Neural progenitor cell (in vitro differentiated cells): ENCODE measurements around the gene HLTF. TPM values are rescaled to one million over a fixed set of nuclear protein-coding genes. Genes with fewer than 3 reads are reported as not detected.

Experiments used
- DNase-seq: peaks from one replicate; pipeline ENCODE4 v3.0.0-alpha.2; 2016; ENCODE audit warnings: low spot score
- H2AFZ ChIP-seq: fragments of 200-600 bp; sonication (generic); replicated peaks from 2 replicates; pipeline ENCODE4 v1.6.1; 2016; ENCODE audit warnings: antibody characterized with exemption
- H3F3A ChIP-seq: fragments of 200-600 bp; sonication (generic); 2 replicates; pipeline ENCODE4 v1.6.1; 2016; ENCODE audit warnings: antibody characterized with exemption, low read depth
- H3K27ac ChIP-seq: fragments of 200-600 bp; sonication (generic); 2 replicates; pipeline ENCODE4 v1.5.1; 2016; ENCODE audit warnings: mild to moderate bottlenecking
- H3K27me3 ChIP-seq: fragments of 200-600 bp; sonication (generic); 2 replicates; pipeline ENCODE4 v1.6.1; 2016; ENCODE audit warnings: mild to moderate bottlenecking, moderate library complexity
- H3K36me3 ChIP-seq: fragments of 200-600 bp; sonication (generic); 2 replicates; pipeline ENCODE4 v1.5.1; 2016
- H3K4me1 ChIP-seq: fragments of 200-600 bp; sonication (generic); 2 replicates; pipeline ENCODE4 v1.6.1; 2016; ENCODE audit warnings: mixed run types
- H3K4me2 ChIP-seq: fragments of 200-600 bp; sonication (generic); 2 replicates; pipeline ENCODE4 v1.6.1; 2016
- H3K4me3 ChIP-seq: fragments of 200-600 bp; sonication (generic); 2 replicates; pipeline ENCODE4 v1.5.1; 2016
- H3K79me2 ChIP-seq: fragments of 200-600 bp; sonication (generic); 2 replicates; pipeline ENCODE4 v1.6.1; 2016; ENCODE audit warnings: low read depth
- H3K9ac ChIP-seq: fragments of 200-600 bp; sonication (generic); 2 replicates; pipeline ENCODE4 v1.6.1; 2016
- H3K9me3 ChIP-seq: fragments of 200-600 bp; sonication (generic); 2 replicates; pipeline ENCODE4 v1.5.1; 2016; ENCODE audit warnings: low read depth
- H4K20me1 ChIP-seq: fragments of 200-600 bp; sonication (generic); 2 replicates; pipeline ENCODE4 v1.6.1; 2016; ENCODE audit warnings: low read depth
- H3K27ac Mint-ChIP-seq: 3 replicates; pipeline ENCODE4 v1.8.0; 2021; ENCODE audit warnings: mixed read lengths
- H3K27me3 Mint-ChIP-seq: 2 replicates; pipeline ENCODE4 v1.8.0; 2022; ENCODE audit warnings: low read depth, mild to moderate bottlenecking, inconsistent platforms, moderate library complexity, mixed read lengths; ENCODE audit not compliant: insufficient read depth
- H3K36me3 Mint-ChIP-seq: 3 replicates; pipeline ENCODE4 v1.8.0; 2021; ENCODE audit warnings: mixed read lengths
- H3K4me1 Mint-ChIP-seq: 3 replicates; pipeline ENCODE4 v1.8.0; 2021; ENCODE audit warnings: mixed read lengths
- H3K4me3 Mint-ChIP-seq: 3 replicates; pipeline ENCODE4 v1.8.0; 2021; ENCODE audit warnings: mild to moderate bottlenecking, moderate library complexity, mixed read lengths
- H3K9me3 Mint-ChIP-seq: 3 replicates; pipeline ENCODE4 v1.8.0; 2020; ENCODE audit warnings: mixed read lengths
- EZH2 ChIP-seq: fragments of 200-600 bp; sonication (generic); IDR thresholded peaks from 2 replicates; pipeline ENCODE4 v1.6.1; 2017; ENCODE audit warnings: antibody characterized with exemption, mild to moderate bottlenecking, moderate library complexity
- EZH2phosphoT487 ChIP-seq: fragments of 200-600 bp; sonication (generic); IDR thresholded peaks from 2 replicates; pipeline ENCODE4 v1.6.1; 2017; ENCODE audit warnings: antibody characterized with exemption
- total RNA-seq: library from RNA; depleted of rRNA; stranded (reverse); fragments of >200 nt; gene quantifications from 2 replicates; pipeline ENCODE4 v1.2.3, GENCODE V29; 2015; ENCODE audit warnings: low replicate concordance
- TF ChIP-seq, protein P1 (sequence below): fragments of 200-600 bp; sonication (generic); IDR thresholded peaks from 2 replicates; pipeline ENCODE4 v1.5.1; 2017; ENCODE audit warnings: antibody characterized with exemption, mild to moderate bottlenecking

The HLTF gene
- total RNA-seq, 1 donor from 2014 or later, result 76.1 TPM

DNA sequence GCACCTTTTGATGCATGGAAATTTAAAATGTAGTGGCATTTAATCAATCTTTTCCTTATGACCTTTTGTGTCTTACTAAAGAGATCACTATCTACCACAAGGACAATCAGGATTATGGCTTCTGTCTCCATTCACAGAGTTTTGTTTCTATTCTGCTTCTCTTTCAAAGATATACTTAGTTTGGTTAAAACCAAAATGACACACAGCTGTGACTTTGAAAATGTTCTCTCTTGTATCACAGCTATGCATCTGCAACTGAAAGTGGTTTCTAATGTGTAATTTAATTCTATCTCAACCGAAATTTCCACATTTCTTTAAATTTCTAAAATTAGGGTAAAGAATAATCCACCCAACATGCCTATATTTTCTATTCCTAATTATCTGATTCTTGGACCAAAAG is 27.7 kb downstream of the HLTF start:
- Histone ChIP-seq H3K4me2 (no peak overlapping the region), H3K4me1 (no peaks in the 10 kb centered on the region), H2AFZ (no peak overlapping the region), H3K4me3 (no peak overlapping the region), H3K9me3 (no peaks in the 10 kb centered on the region), H3K27ac (no peak overlapping the region), H3K36me3 (no peaks in the 10 kb centered on the region), H3K79me2 (no peaks in the 10 kb centered on the region), H3F3A (no peaks in the 10 kb centered on the region), H4K20me1 (no peaks in the 10 kb centered on the region), H3K9ac (no peak overlapping the region), H3K27me3 (no peaks in the 10 kb centered on the region)
- H3K36me3 Mint-ChIP-seq, result peaks cover 50% of the 10 kb centered on the region
- no peak for TF ChIP-seq EZH2phosphoT487
- TF ChIP-seq, protein P1, sequence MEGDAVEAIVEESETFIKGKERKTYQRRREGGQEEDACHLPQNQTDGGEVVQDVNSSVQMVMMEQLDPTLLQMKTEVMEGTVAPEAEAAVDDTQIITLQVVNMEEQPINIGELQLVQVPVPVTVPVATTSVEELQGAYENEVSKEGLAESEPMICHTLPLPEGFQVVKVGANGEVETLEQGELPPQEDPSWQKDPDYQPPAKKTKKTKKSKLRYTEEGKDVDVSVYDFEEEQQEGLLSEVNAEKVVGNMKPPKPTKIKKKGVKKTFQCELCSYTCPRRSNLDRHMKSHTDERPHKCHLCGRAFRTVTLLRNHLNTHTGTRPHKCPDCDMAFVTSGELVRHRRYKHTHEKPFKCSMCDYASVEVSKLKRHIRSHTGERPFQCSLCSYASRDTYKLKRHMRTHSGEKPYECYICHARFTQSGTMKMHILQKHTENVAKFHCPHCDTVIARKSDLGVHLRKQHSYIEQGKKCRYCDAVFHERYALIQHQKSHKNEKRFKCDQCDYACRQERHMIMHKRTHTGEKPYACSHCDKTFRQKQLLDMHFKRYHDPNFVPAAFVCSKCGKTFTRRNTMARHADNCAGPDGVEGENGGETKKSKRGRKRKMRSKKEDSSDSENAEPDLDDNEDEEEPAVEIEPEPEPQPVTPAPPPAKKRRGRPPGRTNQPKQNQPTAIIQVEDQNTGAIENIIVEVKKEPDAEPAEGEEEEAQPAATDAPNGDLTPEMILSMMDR, result no peak
- TF ChIP-seq EZH2, result no peak
- no peak overlapping the region for H3K27ac Mint-ChIP-seq
- H3K27me3 Mint-ChIP-seq, result no peaks in the 10 kb centered on the region
- H3K4me1 Mint-ChIP-seq, result no peaks in the 10 kb centered on the region
- no peak overlapping the region for H3K4me3 Mint-ChIP-seq
- no peak for DNase-seq
- H3K9me3 Mint-ChIP-seq, result no peaks in the 10 kb centered on the region

DNA sequence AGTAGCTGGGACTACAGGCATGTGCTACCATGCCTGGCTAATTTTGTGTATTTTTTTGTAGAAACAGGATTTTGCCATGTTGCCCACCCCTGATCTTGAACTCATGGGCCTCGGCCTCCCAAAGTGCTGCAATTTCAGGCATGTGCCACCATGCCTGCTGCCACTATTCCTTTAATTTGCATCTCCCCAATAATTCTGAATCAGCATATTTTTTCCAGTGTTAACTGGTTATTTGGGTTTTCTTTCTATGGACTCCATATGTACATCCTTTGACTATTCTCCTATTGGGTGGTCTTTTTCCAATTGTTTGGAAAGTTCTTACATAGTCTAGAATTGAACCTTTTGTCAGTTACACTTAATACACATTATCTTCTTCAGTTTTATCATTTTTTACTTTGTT is 28.1 kb downstream of the HLTF start:
- Histone ChIP-seq H3K9ac (no peak overlapping the region), H3K9me3 (no peaks in the 10 kb centered on the region), H3K4me2 (no peak overlapping the region), H4K20me1 (no peaks in the 10 kb centered on the region), H3K4me3 (no peak overlapping the region), H2AFZ (no peak overlapping the region), H3K27ac (no peak overlapping the region), H3F3A (no peaks in the 10 kb centered on the region), H3K36me3 (no peaks in the 10 kb centered on the region), H3K79me2 (no peaks in the 10 kb centered on the region), H3K4me1 (no peaks in the 10 kb centered on the region), H3K27me3 (no peaks in the 10 kb centered on the region)
- no peaks in the 10 kb centered on the region for H3K27me3 Mint-ChIP-seq
- H3K4me1 Mint-ChIP-seq, result no peaks in the 10 kb centered on the region
- H3K9me3 Mint-ChIP-seq, result no peaks in the 10 kb centered on the region
- TF ChIP-seq EZH2phosphoT487 (no peak), EZH2 (no peak)
- TF ChIP-seq, protein P1, result no peak
- H3K36me3 Mint-ChIP-seq, result peaks cover 52% of the 10 kb centered on the region
- no peak overlapping the region for H3K4me3 Mint-ChIP-seq
- no peak for DNase-seq
- no peak overlapping the region for H3K27ac Mint-ChIP-seq

DNA sequence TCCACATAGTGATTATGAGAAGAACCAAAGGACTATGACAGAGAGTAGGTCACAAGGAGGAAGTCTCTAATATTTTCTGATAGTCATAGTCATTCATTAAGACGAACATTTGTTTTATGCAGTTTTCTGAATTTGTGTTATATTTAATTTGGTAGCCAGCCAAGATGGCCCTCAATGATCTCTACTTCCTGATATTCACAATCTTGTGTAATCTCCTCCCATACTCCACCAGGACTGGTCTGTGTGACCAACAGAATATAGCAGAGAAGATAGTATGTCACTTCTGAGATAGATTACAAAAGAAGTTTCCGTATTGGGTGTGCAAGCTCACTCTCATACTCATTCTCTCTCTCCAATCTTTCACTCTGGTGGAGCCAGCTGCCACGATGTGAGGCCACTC is 30.8 kb downstream of the HLTF start:
- no peak overlapping the region for H2AFZ ChIP-seq
- Mint-ChIP-seq H3K4me3 (no peak overlapping the region), H3K4me1 (no peaks in the 10 kb centered on the region), H3K9me3 (no peaks in the 10 kb centered on the region), H3K36me3 (peaks cover 64% of the 10 kb centered on the region), H3K27ac (no peak overlapping the region), H3K27me3 (no peaks in the 10 kb centered on the region)
- no peak overlapping the region for H3K4me2 ChIP-seq
- H3K4me3 ChIP-seq, result no peak overlapping the region
- H3K79me2 ChIP-seq, result no peaks in the 10 kb centered on the region
- H3K9me3 ChIP-seq, result no peaks in the 10 kb centered on the region
- no peak overlapping the region for H3K27ac ChIP-seq
- H3K9ac ChIP-seq, result no peak overlapping the region
- no peaks in the 10 kb centered on the region for H3K36me3 ChIP-seq
- H3K27me3 ChIP-seq, result no peaks in the 10 kb centered on the region
- TF ChIP-seq EZH2phosphoT487 (no peak), EZH2 (no peak)
- TF ChIP-seq, protein P1, result no peak
- no peaks in the 10 kb centered on the region for H3F3A ChIP-seq
- no peak for DNase-seq
- no peaks in the 10 kb centered on the region for H3K4me1 ChIP-seq
- H4K20me1 ChIP-seq, result no peaks in the 10 kb centered on the region
